Astrocyte (in vitro differentiated cells and primary cell): ENCODE data around the gene LYPD3. TPM values are rescaled to one million over a fixed set of nuclear protein-coding genes. Genes with fewer than 3 reads are reported as not detected.

Source experiments
- DNase-seq: peaks from one replicate; pipeline ENCODE4 v3.0.0-alpha.2; 2010; ENCODE audit warnings: low read depth
- FAIRE-seq: peaks from 2 replicates; lab custom pipeline; 2011; peaks lifted over from hg19 to GRCh38; lab: Jason Lieb, UNC
- H2AFZ ChIP-seq: 2 replicates; pipeline ENCODE4 v1.6.0; 2012; ENCODE audit warnings: low read depth, low read length, inconsistent platforms
- H3K27ac ChIP-seq: 2 replicates; pipeline ENCODE4 v1.5.1; 2011; ENCODE audit warnings: low read depth, low read length, inconsistent platforms
- H3K27me3 ChIP-seq: 2 replicates; pipeline ENCODE4 v1.6.0; 2011; ENCODE audit warnings: low read length, inconsistent platforms; ENCODE audit not compliant: insufficient read depth
- H3K36me3 ChIP-seq: 2 replicates; pipeline ENCODE4 v1.5.1; 2011; ENCODE audit warnings: low read length, inconsistent platforms; ENCODE audit not compliant: insufficient read depth
- H3K4me1 ChIP-seq: 2 replicates; pipeline ENCODE4 v1.5.1; 2011; ENCODE audit warnings: low read length, inconsistent platforms; ENCODE audit not compliant: insufficient read depth
- H3K4me2 ChIP-seq: 2 replicates; pipeline ENCODE4 v1.6.0; 2012; ENCODE audit warnings: low read length, inconsistent platforms
- H3K4me3 ChIP-seq: 2 replicates; pipeline ENCODE4 v1.5.1; 2011; ENCODE audit warnings: low read depth, mild to moderate bottlenecking, low read length, inconsistent platforms; ENCODE audit not compliant: insufficient read depth
- H3K79me2 ChIP-seq: 2 replicates; pipeline ENCODE4 v1.6.0; 2012; ENCODE audit warnings: mild to moderate bottlenecking, low read length, inconsistent platforms; ENCODE audit not compliant: insufficient read depth
- H3K9ac ChIP-seq: 2 replicates; pipeline ENCODE4 v1.6.0; 2012; ENCODE audit warnings: mild to moderate bottlenecking, low read length, inconsistent platforms
- H3K9me3 ChIP-seq: 2 replicates; pipeline ENCODE4 v1.5.1; 2012; ENCODE audit warnings: low read depth, mild to moderate bottlenecking, low read length, inconsistent platforms; ENCODE audit not compliant: insufficient read depth
- H4K20me1 ChIP-seq: 2 replicates; pipeline ENCODE4 v1.6.0; 2012; ENCODE audit warnings: low read length, inconsistent platforms; ENCODE audit not compliant: insufficient read depth
- H3K27ac Mint-ChIP-seq: one replicate; pipeline ENCODE4 v1.8.0; 2021; ENCODE audit warnings: mild to moderate bottlenecking, mixed read lengths; ENCODE audit not compliant: unreplicated experiment
- H3K27me3 Mint-ChIP-seq: one replicate; pipeline ENCODE4 v1.8.0; 2021; ENCODE audit warnings: low read depth, mixed read lengths; ENCODE audit not compliant: unreplicated experiment
- H3K36me3 Mint-ChIP-seq: one replicate; pipeline ENCODE4 v1.8.0; 2021; ENCODE audit warnings: low read depth, mixed read lengths; ENCODE audit not compliant: unreplicated experiment
- H3K4me1 Mint-ChIP-seq: one replicate; pipeline ENCODE4 v1.8.0; 2021; ENCODE audit warnings: low read depth, mixed read lengths; ENCODE audit not compliant: unreplicated experiment
- H3K4me3 Mint-ChIP-seq: one replicate; pipeline ENCODE4 v1.8.0; 2021; ENCODE audit warnings: mild to moderate bottlenecking, moderate library complexity, mixed read lengths; ENCODE audit not compliant: unreplicated experiment
- H3K9me3 Mint-ChIP-seq: one replicate; pipeline ENCODE4 v1.8.0; 2021; ENCODE audit warnings: mild to moderate bottlenecking, mixed read lengths; ENCODE audit not compliant: unreplicated experiment
- EZH2 ChIP-seq: IDR thresholded peaks from 2 replicates; pipeline ENCODE4 v1.6.1; 2012; ENCODE audit warnings: mild to moderate bottlenecking, low read length, inconsistent platforms; ENCODE audit not compliant: insufficient read depth
- total RNA-seq: library from RNA; stranded (reverse); gene quantifications from 2 replicates; pipeline ENCODE4 v1.2.1, GENCODE V29; 2021
- TF ChIP-seq, protein P1 (sequence below): IDR thresholded peaks from 2 replicates; pipeline ENCODE4 v1.5.1; 2011; ENCODE audit warnings: low read depth, mild to moderate bottlenecking, inconsistent platforms, low read length, moderate library complexity; ENCODE audit not compliant: insufficient read depth

The LYPD3 gene
- total RNA-seq, 1 donor from 2014 or later = 0.54 TPM

DNA sequence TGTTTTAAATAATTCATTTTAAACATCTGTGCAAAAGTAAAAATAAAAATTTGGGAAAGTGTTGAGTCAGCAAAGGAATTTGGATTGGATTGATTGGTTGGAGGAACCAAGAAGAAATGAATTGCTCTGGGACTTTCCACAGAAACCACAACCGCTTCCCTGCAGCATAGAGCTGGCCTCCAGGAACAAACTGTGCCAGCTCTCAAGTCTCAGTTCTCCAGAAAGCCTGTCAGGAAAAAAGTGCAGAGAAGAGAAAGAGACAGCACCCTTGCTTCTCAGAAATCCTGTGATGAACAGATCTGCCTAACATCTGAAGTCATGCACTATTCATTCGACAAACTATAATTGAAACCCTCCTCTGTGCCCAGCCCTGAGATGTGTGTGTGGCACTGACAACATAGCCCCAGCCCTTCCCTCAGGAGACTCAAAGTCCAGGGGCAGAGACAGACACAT is 14.8 kb downstream of the LYPD3 start:
- no peak for FAIRE-seq
- no peaks in the 10 kb centered on the region for H3K27me3 ChIP-seq
- H4K20me1 ChIP-seq = no peaks in the 10 kb centered on the region
- peaks cover 5% of the 10 kb centered on the region for H3K9me3 ChIP-seq
- H3K9ac ChIP-seq = no peak overlapping the region
- peaks cover 7% of the 10 kb centered on the region for H3K9me3 Mint-ChIP-seq
- H3K36me3 ChIP-seq = no peaks in the 10 kb centered on the region
- H3K27me3 Mint-ChIP-seq = peaks cover 11% of the 10 kb centered on the region
- no peak overlapping the region for H3K4me2 ChIP-seq
- H2AFZ ChIP-seq = no peak overlapping the region
- peaks cover 2% of the 10 kb centered on the region for H3K4me1 Mint-ChIP-seq
- peak; percentile 70 for DNase-seq
- H3K79me2 ChIP-seq = no peaks in the 10 kb centered on the region
- H3K36me3 Mint-ChIP-seq = no peaks in the 10 kb centered on the region
- no peaks in the 10 kb centered on the region for H3K4me1 ChIP-seq
- H3K27ac Mint-ChIP-seq = no peak overlapping the region
- peak overlapping the region; percentile 23 for H3K4me3 Mint-ChIP-seq
- H3K27ac ChIP-seq = no peak overlapping the region
- no peak overlapping the region for H3K4me3 ChIP-seq
- TF ChIP-seq, protein P1, sequence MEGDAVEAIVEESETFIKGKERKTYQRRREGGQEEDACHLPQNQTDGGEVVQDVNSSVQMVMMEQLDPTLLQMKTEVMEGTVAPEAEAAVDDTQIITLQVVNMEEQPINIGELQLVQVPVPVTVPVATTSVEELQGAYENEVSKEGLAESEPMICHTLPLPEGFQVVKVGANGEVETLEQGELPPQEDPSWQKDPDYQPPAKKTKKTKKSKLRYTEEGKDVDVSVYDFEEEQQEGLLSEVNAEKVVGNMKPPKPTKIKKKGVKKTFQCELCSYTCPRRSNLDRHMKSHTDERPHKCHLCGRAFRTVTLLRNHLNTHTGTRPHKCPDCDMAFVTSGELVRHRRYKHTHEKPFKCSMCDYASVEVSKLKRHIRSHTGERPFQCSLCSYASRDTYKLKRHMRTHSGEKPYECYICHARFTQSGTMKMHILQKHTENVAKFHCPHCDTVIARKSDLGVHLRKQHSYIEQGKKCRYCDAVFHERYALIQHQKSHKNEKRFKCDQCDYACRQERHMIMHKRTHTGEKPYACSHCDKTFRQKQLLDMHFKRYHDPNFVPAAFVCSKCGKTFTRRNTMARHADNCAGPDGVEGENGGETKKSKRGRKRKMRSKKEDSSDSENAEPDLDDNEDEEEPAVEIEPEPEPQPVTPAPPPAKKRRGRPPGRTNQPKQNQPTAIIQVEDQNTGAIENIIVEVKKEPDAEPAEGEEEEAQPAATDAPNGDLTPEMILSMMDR = no peak
- TF ChIP-seq EZH2 = no peak

DNA sequence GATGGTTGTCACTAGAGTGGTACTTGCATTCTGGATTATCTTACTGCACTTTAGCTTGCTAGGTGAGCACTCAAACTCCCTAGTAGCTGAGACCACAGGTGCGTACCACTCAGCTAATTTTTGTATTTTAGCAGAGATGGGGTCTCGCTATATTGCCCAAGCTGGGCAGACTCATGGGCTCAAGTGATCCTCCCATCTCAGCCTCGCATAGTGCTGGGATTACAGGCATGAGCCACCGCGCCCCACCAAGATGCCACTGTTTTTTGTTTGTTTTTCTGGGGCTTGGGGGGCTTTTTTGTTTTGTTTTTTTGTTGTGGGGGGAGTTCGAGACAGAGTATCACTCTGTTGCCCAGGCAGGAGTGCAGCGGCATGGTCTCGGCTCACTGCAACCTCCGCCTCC is 17.8 kb downstream of the LYPD3 start:
- no peak overlapping the region for H3K27ac Mint-ChIP-seq
- FAIRE-seq = no peak
- peaks cover 8% of the 10 kb centered on the region for H3K27me3 Mint-ChIP-seq

More for the DNA sequence above, 17.8 kb downstream of the LYPD3 start:
- Histone ChIP-seq H3K9me3 (peaks cover 4% of the 10 kb centered on the region), H3K4me2 (no peak overlapping the region), H3K27me3 (no peaks in the 10 kb centered on the region), H4K20me1 (no peaks in the 10 kb centered on the region), H2AFZ (no peak overlapping the region), H3K36me3 (no peaks in the 10 kb centered on the region), H3K79me2 (no peaks in the 10 kb centered on the region), H3K9ac (no peak overlapping the region), H3K4me3 (no peak overlapping the region), H3K27ac (no peak overlapping the region), H3K4me1 (no peaks in the 10 kb centered on the region)
- TF ChIP-seq, protein P1 = no peak
- no peak for TF ChIP-seq EZH2
- H3K36me3 Mint-ChIP-seq = no peaks in the 10 kb centered on the region
- H3K4me1 Mint-ChIP-seq = peaks cover 2% of the 10 kb centered on the region
- H3K4me3 Mint-ChIP-seq = no peak overlapping the region
- DNase-seq = no peak
- peaks cover 6% of the 10 kb centered on the region for H3K9me3 Mint-ChIP-seq
